ENCODE data around the gene PRDM16. TPM values are rescaled to one million over a fixed set of nuclear protein-coding genes. Genes with fewer than 3 reads are reported as not detected.

Gene PRDM16
- total and polyA plus RNA-seq, 8 donors = 9.6 to 18.0 (median 14.7) TPM

DNA sequence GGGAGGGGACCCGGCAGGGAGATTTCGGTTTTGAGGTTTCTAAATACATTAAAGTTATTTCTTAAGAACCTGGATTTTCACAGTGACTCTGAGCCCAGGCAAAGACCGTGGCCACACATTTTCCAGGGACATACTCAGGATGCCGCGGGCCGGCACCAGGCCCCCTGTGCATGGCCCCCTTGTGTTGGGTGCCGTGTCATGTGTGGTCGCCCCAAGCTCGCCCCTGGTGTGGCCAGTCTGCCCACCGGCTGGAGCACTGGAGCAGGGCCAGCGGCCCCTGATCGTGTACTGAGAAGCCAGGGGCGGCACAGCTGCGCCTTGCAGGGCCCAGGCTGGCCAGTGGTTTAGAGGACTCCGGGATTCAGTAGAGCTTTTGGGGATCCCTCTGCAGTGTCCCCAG, 412.0 kb downstream of the PRDM16 start:
- Histone ChIP-seq H3K4me3 (no peak overlapping the region), H3K36me3 (no peaks in the 10 kb centered on the region), H3K27me3 (peaks cover 0 to 21% of the 10 kb centered on the region in 2 donors), H3K27ac (no peak overlapping the region), H3K4me1 (no peaks in the 10 kb centered on the region), H3K9me3 (no peaks in the 10 kb centered on the region)
- ATAC-seq (no peak), DNase-seq (no peak)
- intact Hi-C loops (cut with DNase I) = no loop called here
- TF ChIP-seq, protein P1, sequence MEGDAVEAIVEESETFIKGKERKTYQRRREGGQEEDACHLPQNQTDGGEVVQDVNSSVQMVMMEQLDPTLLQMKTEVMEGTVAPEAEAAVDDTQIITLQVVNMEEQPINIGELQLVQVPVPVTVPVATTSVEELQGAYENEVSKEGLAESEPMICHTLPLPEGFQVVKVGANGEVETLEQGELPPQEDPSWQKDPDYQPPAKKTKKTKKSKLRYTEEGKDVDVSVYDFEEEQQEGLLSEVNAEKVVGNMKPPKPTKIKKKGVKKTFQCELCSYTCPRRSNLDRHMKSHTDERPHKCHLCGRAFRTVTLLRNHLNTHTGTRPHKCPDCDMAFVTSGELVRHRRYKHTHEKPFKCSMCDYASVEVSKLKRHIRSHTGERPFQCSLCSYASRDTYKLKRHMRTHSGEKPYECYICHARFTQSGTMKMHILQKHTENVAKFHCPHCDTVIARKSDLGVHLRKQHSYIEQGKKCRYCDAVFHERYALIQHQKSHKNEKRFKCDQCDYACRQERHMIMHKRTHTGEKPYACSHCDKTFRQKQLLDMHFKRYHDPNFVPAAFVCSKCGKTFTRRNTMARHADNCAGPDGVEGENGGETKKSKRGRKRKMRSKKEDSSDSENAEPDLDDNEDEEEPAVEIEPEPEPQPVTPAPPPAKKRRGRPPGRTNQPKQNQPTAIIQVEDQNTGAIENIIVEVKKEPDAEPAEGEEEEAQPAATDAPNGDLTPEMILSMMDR (IDR thresholded peaks at IDR 0.05) = no peak

DNA sequence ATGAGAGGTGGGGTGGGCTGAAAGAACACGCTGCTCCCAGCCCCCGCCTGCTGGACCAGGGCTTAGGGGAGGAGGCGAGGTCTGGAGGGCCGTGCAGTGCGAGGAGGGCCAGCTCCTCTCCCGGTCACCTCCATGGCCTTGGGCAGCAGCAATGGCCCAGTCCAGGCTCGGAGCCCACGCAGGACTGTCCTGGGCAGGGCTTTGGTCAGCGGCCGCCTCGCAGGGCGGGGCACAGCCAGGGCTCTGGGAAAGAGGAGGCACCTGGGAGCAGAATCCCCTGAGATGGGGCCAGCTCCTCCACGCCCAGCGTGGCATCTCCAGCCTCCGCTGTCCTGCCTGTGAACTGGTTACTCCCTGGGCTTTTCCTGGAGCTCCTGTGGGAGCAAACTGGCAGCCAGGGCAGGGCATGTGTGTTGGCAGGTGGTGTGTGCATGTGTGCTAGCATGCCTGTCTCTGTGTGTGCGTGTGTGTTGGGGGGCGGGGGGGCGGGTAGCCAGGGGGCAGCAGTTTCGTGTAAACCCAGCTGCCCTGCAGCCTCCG, 412.9 kb downstream of the PRDM16 start:
- Histone ChIP-seq H3K4me1 (no peaks in the 10 kb centered on the region), H3K4me3 (no peak overlapping the region), H3K27me3 (peaks cover 0 to 21% of the 10 kb centered on the region in 2 donors), H3K9me3 (no peaks in the 10 kb centered on the region), H3K36me3 (no peaks in the 10 kb centered on the region), H3K27ac (no peak overlapping the region)
- ATAC-seq (peak; percentile 3), DNase-seq (no peak)
- intact Hi-C loops (cut with DNase I) = no loop called here
- TF ChIP-seq, protein P1 (IDR thresholded peaks at IDR 0.05) = no peak

DNA sequence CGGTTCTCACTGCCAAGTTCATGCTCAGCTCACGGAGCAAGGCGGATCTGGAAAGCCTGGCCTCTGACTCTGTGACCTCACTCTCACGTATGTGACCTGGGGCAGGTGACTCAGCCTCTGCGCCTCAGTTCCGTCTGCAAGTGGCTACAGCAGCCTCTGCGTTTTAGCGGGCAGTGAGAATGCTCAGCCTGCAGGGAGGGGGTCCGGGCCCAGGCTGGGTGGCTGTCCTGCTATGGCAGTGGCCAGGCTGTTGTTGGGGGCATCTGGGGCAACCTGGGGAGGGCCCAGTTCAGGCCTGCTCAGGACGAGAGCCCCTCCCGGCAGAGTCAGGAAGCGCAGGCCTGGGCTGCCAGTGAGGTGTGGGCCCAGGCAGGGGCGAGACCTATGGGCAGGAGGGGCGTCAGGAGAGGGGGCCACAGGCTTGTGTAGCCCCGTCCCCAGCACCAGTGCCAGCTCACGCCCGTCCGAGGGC, 413.4 kb downstream of the PRDM16 start:
- Histone ChIP-seq H3K4me3 (no peak overlapping the region), H3K36me3 (no peaks in the 10 kb centered on the region), H3K9me3 (no peaks in the 10 kb centered on the region), H3K27ac (no peak overlapping the region), H3K27me3 (peaks cover 0 to 21% of the 10 kb centered on the region in 2 donors), H3K4me1 (no peaks in the 10 kb centered on the region)
- TF ChIP-seq, protein P1 (IDR thresholded peaks at IDR 0.05) = peak in 1 of 2 donors; percentile 29
- DNase-seq = no peak
- intact Hi-C loops (cut with DNase I) = no loop called here
- peak; percentile 43 for ATAC-seq

DNA sequence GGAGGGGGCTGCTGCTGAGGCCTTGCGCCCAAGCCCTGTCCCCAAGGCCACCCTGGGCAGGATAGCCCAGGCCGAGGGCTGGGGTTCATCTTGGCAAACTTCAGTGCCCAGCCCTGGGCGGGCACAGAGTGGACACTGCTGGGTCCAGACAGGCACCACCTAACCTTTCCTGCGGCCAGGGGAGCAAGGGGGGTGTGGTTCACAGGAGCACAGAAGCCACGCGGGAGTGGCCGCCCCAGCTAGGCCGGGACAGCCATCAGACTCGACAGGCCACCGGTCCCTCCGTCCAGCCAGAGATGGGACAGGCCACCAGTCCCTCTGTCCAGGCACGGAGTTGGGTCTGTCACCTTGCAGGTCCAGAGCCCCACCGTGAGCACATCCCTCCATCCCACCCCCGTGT, 414.4 kb downstream of the PRDM16 start:
- DNase-seq (no peak), ATAC-seq (no peak)
- H3K27me3 ChIP-seq = peaks cover 0 to 19% of the 10 kb centered on the region in 2 donors
- intact Hi-C loops (cut with DNase I) = no loop called here
- TF ChIP-seq, protein P1 (IDR thresholded peaks at IDR 0.05) = no peak
- H3K4me3 ChIP-seq = no peak overlapping the region
- H3K36me3 ChIP-seq = no peaks in the 10 kb centered on the region
- no peaks in the 10 kb centered on the region for H3K4me1 ChIP-seq
- peaks cover 0 to under 1% of the 10 kb centered on the region in 2 donors for H3K9me3 ChIP-seq
- no peak overlapping the region for H3K27ac ChIP-seq

DNA sequence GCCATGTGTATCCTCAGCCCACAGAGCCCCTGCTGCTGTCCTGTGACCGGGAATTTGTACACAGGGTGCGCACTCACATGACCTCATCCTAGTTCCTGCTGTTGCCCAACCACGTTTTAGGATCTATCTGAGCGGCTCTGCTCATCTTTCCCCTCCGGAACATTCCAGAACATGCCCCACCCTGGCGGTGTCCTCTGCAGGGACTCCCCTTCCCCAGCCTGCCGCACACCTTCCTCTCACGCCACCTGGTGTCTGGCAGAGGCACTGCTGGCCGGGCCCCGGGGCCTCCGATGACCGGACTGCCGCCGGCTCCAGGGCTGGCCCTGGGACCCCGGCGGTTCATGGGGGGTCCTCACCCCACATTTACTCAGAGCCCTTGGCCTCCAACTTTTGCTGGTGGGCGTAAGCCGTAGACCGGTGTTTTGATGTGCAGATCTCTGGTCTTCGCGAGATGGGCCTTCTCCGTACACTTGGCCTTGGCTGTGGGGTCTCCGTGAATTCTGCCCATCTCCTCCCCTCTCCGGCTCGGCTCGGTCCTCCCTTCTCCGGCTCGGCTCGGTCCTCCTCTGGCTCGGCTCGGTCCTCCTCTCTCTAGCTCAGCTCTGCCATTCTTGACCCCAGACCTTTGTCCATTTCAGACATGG, 414.9 kb downstream of the PRDM16 start:
- H3K27me3 ChIP-seq = peaks cover 0 to 16% of the 10 kb centered on the region in 2 donors
- TF ChIP-seq, protein P1 (IDR thresholded peaks at IDR 0.05) = peak; percentile 70 to 85
- no peak overlapping the region for H3K4me3 ChIP-seq
- H3K9me3 ChIP-seq = peaks cover 0 to 2% of the 10 kb centered on the region in 2 donors
- DNase-seq = peak in 1 of 4 donors; percentile 30
- intact Hi-C loops (cut with DNase I) = no loop called here
- H3K36me3 ChIP-seq = no peaks in the 10 kb centered on the region
- no peak overlapping the region for H3K27ac ChIP-seq
- no peaks in the 10 kb centered on the region for H3K4me1 ChIP-seq
- peak; percentile 54 for ATAC-seq

Data from left lung (tissue), 10 donors.